ENCODE results near the gene NUP58.
A peak's percentile ranks its signal among the peaks of the same experiment; 100 is the strongest.

NUP58 gene

DNA sequence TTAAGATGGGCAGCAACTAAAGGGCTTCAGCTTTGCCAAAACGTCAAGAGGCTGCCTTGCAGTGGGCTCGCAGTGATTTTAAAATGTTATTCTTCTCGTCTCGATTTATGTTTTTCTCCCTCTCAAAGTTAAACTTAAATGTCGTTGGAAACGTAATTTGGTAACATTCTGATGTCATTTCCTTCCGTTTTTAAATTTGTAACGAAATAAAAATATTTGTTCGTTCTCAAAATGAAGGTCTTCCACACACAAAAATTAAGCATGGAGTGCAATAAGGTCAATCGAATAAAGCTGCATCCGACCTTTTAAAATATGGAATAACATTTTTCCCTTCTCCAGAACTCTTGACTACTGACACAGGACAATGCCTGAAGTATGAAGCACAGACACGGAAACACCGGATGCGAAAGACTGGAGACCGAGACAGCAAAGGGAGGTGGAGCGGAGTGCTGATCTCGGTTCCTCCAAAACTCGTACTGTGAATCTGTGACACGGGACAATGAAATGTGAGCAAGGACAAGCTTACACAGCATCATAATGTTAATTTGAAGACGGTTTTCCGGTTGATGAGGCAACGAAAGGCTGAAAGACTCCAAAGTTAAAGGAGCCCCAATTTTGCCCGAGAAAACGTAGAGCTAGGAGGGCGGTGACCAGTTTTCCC, 15.0 kb upstream of the NUP58 start:
- Histone ChIP-seq H3K4me1 (ENCODE audit: control insufficient read depth, insufficient read depth, low read depth, low read length) (no peaks in the 10 kb centered on the region), H2BK120ac (ENCODE audit: low read depth, low read length) (peak overlapping the region; percentile 39), H4K91ac (ENCODE audit: low read length) (no peak overlapping the region), H3K27me3 (ENCODE audit: control insufficient read depth in 1 of 2, insufficient read depth in 1 of 2, low read length in 2 of 2) (no peaks in the 10 kb centered on the region), H2AFZ (ENCODE audit: low read depth, low read length) (peak overlapping the region; percentile 99), H3K23ac (ENCODE audit: low read length in 2 of 2) (no peak overlapping the region), H3K18ac (ENCODE audit: low read depth in 1 of 2, low read length in 2 of 2) (peak overlapping the region; percentile 23 to 97), H2BK5ac (ENCODE audit: low read depth, low read length, poor library complexity, severe bottlenecking) (no peak overlapping the region), H3K9me3 (ENCODE audit: control insufficient read depth, low read length) (no peaks in the 10 kb centered on the region), H3K4me3 (ENCODE audit: insufficient read depth in 1 of 2, low read depth in 1 of 2, low read length in 2 of 2) (peak overlapping the region; percentile 89 to 95), H3K14ac (ENCODE audit: low read length in 2 of 2) (no peak overlapping the region), H3K9ac (ENCODE audit: low read length) (peak overlapping the region; percentile 98), H3K79me1 (replicated peaks; ENCODE audit: low read length, poor library complexity, severe bottlenecking) (peaks cover 1% of the 10 kb centered on the region), H3K4me2 (ENCODE audit: low read length, poor library complexity, severe bottlenecking) (peak overlapping the region; percentile 76), H3K27ac (ENCODE audit: low read length, poor library complexity, severe bottlenecking) (peak overlapping the region; percentile 69), H3K4ac (ENCODE audit: low read depth in 1 of 2, low read length in 2 of 2) (peak overlapping the region; percentile 71 to 94), H3K36me3 (ENCODE audit: control insufficient read depth in 1 of 2, insufficient read depth in 2 of 2, low read depth in 1 of 2, low read length in 2 of 2) (peaks cover 0 to 8% of the 10 kb centered on the region in 2 experiments), H4K8ac (ENCODE audit: low read length) (peak overlapping the region; percentile 10), H2BK15ac (ENCODE audit: low read depth, poor library complexity, severe bottlenecking) (peak overlapping the region; percentile 96), H2AK5ac (ENCODE audit: low read length, severe bottlenecking) (no peak overlapping the region), H2BK12ac (ENCODE audit: low read length in 2 of 2) (no peak overlapping the region)
- DNase-seq, result peak; percentile 76
- 9% methylated on average over 20 of the region's 25 CpGs for WGBS

DNA sequence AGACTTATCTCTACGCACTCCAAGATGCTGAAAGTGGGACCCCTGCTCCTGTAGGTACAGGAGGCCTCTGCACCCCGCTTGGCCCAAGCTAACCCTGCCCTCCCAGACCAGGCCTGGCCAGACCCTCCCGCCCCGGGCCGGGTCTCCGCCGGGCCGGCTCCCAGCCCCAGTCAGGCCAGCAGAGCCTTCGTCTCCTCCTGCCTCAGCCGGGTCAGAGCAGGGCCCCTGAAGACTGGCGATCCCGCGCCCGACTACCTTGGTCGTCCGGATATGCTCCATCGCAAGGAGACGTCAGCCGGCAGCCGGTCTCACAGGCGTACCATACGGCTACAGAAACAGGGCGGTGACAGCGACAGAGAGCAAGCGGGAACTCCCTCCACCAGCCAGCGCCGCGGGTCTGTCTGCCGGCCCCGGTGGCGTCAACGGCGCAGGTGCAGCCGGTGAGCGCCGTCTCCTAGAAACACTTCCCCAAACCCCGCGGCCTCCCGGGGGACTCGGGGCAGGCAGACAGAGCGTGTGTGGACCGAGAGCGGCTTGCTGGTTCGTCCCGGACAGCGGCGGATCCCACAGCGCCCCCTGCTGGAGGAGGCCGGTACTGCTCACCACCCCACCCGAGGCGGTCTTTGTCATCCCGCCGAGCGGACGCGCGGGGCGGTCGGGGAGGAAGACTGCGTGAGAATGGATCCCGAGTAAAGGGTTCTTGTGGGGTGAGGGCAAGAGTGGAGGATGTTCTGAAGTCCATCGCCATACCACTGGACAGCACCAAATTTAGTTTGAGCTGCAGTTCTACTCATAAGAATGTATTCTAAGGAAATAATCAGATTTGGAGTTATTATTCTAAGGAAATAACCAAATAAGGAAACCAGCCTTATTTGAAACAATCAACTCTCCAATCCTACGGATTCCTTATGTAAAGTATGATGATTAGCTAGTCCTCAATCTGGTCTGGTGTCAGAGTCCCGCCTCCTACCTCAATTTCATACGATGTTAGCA, 14.2 kb upstream of the NUP58 start, which contains the start of gene MTMR6:
TSS of gene MTMR6 (minus strand) at position 520 of the 993 bp plus-strand sequence. CDS start at position 279, 241 bp downstream.
- Histone ChIP-seq H3K9me3 (ENCODE audit: control insufficient read depth, low read length) (no peaks in the 10 kb centered on the region), H3K36me3 (ENCODE audit: control insufficient read depth in 1 of 2, insufficient read depth in 2 of 2, low read depth in 1 of 2, low read length in 2 of 2) (peaks cover 0 to under 1% of the 10 kb centered on the region in 2 experiments), H2BK5ac (ENCODE audit: low read depth, low read length, poor library complexity, severe bottlenecking) (peak within 1 kb of the TSS; percentile 20), H2BK12ac (ENCODE audit: low read length in 2 of 2) (no peak within 1 kb of the TSS), H3K23ac (ENCODE audit: low read length in 2 of 2) (peak within 1 kb of the TSS in 1 of 2 experiments; percentile 67), H3K14ac (ENCODE audit: low read length in 2 of 2) (peak within 1 kb of the TSS in 1 of 2 experiments; percentile 98), H3K4me2 (ENCODE audit: low read length, poor library complexity, severe bottlenecking) (peak within 1 kb of the TSS; percentile 72), H4K91ac (ENCODE audit: low read length) (peak within 1 kb of the TSS; percentile 63), H3K4ac (ENCODE audit: low read depth in 1 of 2, low read length in 2 of 2) (peak within 1 kb of the TSS; percentile 71 to 94), H4K8ac (ENCODE audit: low read length) (peak within 1 kb of the TSS; percentile 15), H3K27ac (ENCODE audit: low read length, poor library complexity, severe bottlenecking) (peak within 1 kb of the TSS; percentile 69), H3K9ac (ENCODE audit: low read length) (peak within 1 kb of the TSS; percentile 98), H2BK15ac (ENCODE audit: low read depth, poor library complexity, severe bottlenecking) (peak within 1 kb of the TSS; percentile 96), H3K18ac (ENCODE audit: low read depth in 1 of 2, low read length in 2 of 2) (peak within 1 kb of the TSS; percentile 23 to 97), H3K4me3 (ENCODE audit: insufficient read depth in 1 of 2, low read depth in 1 of 2, low read length in 2 of 2) (peak within 1 kb of the TSS; percentile 89 to 95), H3K4me1 (ENCODE audit: control insufficient read depth, insufficient read depth, low read depth, low read length) (peaks cover 2% of the 10 kb centered on the region), H2AK5ac (ENCODE audit: low read length, severe bottlenecking) (no peak within 1 kb of the TSS), H2AFZ (ENCODE audit: low read depth, low read length) (peak within 1 kb of the TSS; percentile 99), H3K27me3 (ENCODE audit: control insufficient read depth in 1 of 2, insufficient read depth in 1 of 2, low read length in 2 of 2) (no peaks in the 10 kb centered on the region), H3K79me1 (replicated peaks; ENCODE audit: low read length, poor library complexity, severe bottlenecking) (peaks cover 1% of the 10 kb centered on the region), H2BK120ac (ENCODE audit: low read depth, low read length) (peak within 1 kb of the TSS; percentile 39)
- WGBS, result under 1% methylated on average over 56 of the region's 65 CpGs
- peak; percentile 91 for DNase-seq

DNA sequence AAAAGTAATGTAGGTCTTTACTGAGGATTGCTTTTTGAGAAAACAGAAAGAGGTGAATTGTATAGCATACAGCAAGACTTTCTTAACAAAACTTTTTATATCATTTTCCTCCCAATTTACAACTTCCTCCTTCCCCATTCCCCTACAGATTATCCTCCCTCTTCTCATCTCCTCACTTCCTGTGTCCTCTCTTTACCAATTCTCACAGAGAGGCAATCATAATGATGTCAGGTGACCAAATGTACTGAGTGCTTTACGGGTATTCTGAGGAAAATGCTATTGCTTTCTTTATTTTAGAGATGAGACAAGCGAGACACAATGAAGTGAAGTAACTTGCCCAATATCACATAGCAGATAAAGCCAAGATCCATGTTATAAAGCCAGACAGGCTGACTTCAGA, 12.5 kb upstream of the NUP58 start:
- H2BK12ac ChIP-seq (ENCODE audit: low read length in 2 of 2), result no peak overlapping the region
- WGBS, result 73% methylated on average over 2 of the region's 2 CpGs
- H4K91ac ChIP-seq (ENCODE audit: low read length), result no peak overlapping the region
- H2BK15ac ChIP-seq (ENCODE audit: low read depth, poor library complexity, severe bottlenecking), result no peak overlapping the region
- no peak overlapping the region for H4K8ac ChIP-seq (ENCODE audit: low read length)
- no peak overlapping the region for H3K27ac ChIP-seq (ENCODE audit: low read length, poor library complexity, severe bottlenecking)
- peaks cover 2% of the 10 kb centered on the region for H3K4me1 ChIP-seq (ENCODE audit: control insufficient read depth, insufficient read depth, low read depth, low read length)
- no peaks in the 10 kb centered on the region for H3K27me3 ChIP-seq (ENCODE audit: control insufficient read depth in 1 of 2, insufficient read depth in 1 of 2, low read length in 2 of 2)
- no peak overlapping the region for H3K23ac ChIP-seq (ENCODE audit: low read length in 2 of 2)
- H2BK5ac ChIP-seq (ENCODE audit: low read depth, low read length, poor library complexity, severe bottlenecking), result no peak overlapping the region
- no peaks in the 10 kb centered on the region for H3K36me3 ChIP-seq (ENCODE audit: control insufficient read depth in 1 of 2, insufficient read depth in 2 of 2, low read depth in 1 of 2, low read length in 2 of 2)
- no peak for DNase-seq
- no peak overlapping the region for H3K4ac ChIP-seq (ENCODE audit: low read depth in 1 of 2, low read length in 2 of 2)
- no peak overlapping the region for H3K4me2 ChIP-seq (ENCODE audit: low read length, poor library complexity, severe bottlenecking)
- no peak overlapping the region for H2BK120ac ChIP-seq (ENCODE audit: low read depth, low read length)
- H3K18ac ChIP-seq (ENCODE audit: low read depth in 1 of 2, low read length in 2 of 2), result no peak overlapping the region
- no peaks in the 10 kb centered on the region for H3K79me1 ChIP-seq (replicated peaks; ENCODE audit: low read length, poor library complexity, severe bottlenecking)
- H3K9me3 ChIP-seq (ENCODE audit: control insufficient read depth, low read length), result no peaks in the 10 kb centered on the region
- H3K14ac ChIP-seq (ENCODE audit: low read length in 2 of 2), result no peak overlapping the region
- H3K9ac ChIP-seq (ENCODE audit: low read length), result no peak overlapping the region
- H3K4me3 ChIP-seq (ENCODE audit: insufficient read depth in 1 of 2, low read depth in 1 of 2, low read length in 2 of 2), result no peak overlapping the region
- H2AFZ ChIP-seq (ENCODE audit: low read depth, low read length), result no peak overlapping the region
- H2AK5ac ChIP-seq (ENCODE audit: low read length, severe bottlenecking), result no peak overlapping the region

DNA sequence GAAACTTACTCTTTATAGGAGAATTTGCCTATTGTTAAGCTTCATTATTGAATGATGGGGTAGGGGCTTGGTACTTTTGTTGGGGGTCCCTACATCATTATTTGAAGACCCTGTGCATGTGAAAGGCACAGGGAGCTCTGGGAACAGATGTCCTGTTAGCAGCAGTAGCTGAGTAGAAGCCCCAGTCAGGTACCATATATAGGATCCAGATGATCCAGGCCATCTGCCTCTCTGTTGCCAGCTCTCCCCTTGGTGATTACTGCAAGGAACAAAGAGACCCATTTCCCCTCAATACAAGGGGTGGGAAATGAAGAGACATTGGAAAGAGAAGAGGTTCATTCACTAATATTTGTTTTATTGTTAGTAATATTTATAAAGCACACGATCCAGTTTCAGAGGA, 9.7 kb upstream of the NUP58 start:
- H3K79me1 ChIP-seq (replicated peaks; ENCODE audit: low read length, poor library complexity, severe bottlenecking), result no peaks in the 10 kb centered on the region
- H2BK5ac ChIP-seq (ENCODE audit: low read depth, low read length, poor library complexity, severe bottlenecking), result no peak overlapping the region
- no peak overlapping the region for H3K14ac ChIP-seq (ENCODE audit: low read length in 2 of 2)
- DNase-seq, result no peak
- no peak overlapping the region for H3K4me2 ChIP-seq (ENCODE audit: low read length, poor library complexity, severe bottlenecking)
- H2BK15ac ChIP-seq (ENCODE audit: low read depth, poor library complexity, severe bottlenecking), result no peak overlapping the region
- peaks cover 12 to 18% of the 10 kb centered on the region in 2 experiments for H3K27me3 ChIP-seq (ENCODE audit: control insufficient read depth in 1 of 2, insufficient read depth in 1 of 2, low read length in 2 of 2)
- no peaks in the 10 kb centered on the region for H3K9me3 ChIP-seq (ENCODE audit: control insufficient read depth, low read length)
- no peak overlapping the region for H3K4ac ChIP-seq (ENCODE audit: low read depth in 1 of 2, low read length in 2 of 2)
- H3K4me1 ChIP-seq (ENCODE audit: control insufficient read depth, insufficient read depth, low read depth, low read length), result peaks cover 2% of the 10 kb centered on the region
- no peak overlapping the region for H4K8ac ChIP-seq (ENCODE audit: low read length)
- peak overlapping the region; percentile 20 for H3K27ac ChIP-seq (ENCODE audit: low read length, poor library complexity, severe bottlenecking)
- H2BK120ac ChIP-seq (ENCODE audit: low read depth, low read length), result no peak overlapping the region
- no peak overlapping the region for H2AK5ac ChIP-seq (ENCODE audit: low read length, severe bottlenecking)
- H3K23ac ChIP-seq (ENCODE audit: low read length in 2 of 2), result no peak overlapping the region
- H3K4me3 ChIP-seq (ENCODE audit: insufficient read depth in 1 of 2, low read depth in 1 of 2, low read length in 2 of 2), result no peak overlapping the region
- WGBS, result 95% methylated on average over 1 of the region's 1 CpG
- H2BK12ac ChIP-seq (ENCODE audit: low read length in 2 of 2), result no peak overlapping the region
- no peaks in the 10 kb centered on the region for H3K36me3 ChIP-seq (ENCODE audit: control insufficient read depth in 1 of 2, insufficient read depth in 2 of 2, low read depth in 1 of 2, low read length in 2 of 2)
- no peak overlapping the region for H4K91ac ChIP-seq (ENCODE audit: low read length)
- no peak overlapping the region for H2AFZ ChIP-seq (ENCODE audit: low read depth, low read length)
- no peak overlapping the region for H3K9ac ChIP-seq (ENCODE audit: low read length)
- H3K18ac ChIP-seq (ENCODE audit: low read depth in 1 of 2, low read length in 2 of 2), result no peak overlapping the region
